ENCODE measurements around the gene CDX1. TPM values are rescaled to one million over a fixed set of nuclear protein-coding genes. Genes with fewer than 3 reads are reported as not detected.

CDX1 gene
- total and polyA plus RNA-seq, 2 donors = 0.21 TPM; not detected in 1

DNA sequence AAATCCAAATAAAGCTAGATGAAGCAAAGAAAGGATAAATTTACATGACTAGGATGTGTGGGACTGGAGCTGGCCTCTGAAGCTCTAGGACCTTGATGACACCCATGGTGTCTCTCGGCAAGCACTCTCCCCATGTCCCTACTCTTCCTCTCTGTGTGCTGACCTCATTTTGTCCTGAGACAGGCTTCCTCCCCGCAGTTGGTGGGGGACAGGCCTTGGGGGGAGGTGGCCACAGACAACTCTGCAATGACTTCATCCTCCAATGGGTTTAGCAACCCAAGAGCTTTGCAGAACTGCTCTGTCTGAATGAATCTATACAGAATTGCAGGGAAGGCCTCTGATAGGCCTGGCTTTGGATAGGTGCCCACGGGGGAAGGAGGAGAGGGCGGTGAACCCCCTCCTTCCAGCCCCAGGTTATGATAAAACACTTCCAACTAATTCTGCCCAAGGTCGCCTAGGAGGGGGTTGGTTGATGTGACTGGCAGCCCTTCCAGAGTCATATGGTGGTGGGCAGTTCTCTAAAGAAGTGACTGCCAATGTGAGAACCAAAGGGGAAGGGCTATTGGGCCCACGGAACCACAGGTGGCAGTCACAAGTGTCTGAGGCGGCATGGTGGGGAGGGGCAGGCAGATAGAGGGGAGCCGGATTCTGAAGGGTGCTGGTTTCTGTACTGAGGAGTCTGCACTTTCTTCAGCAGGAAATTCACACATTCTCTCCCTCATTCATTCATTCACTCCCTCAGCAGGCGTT is 29.3 kb downstream of the CDX1 start:
- Histone ChIP-seq H3K27ac (ENCODE audit: low read depth) (no peak overlapping the region), H3K36me3 (ENCODE audit: insufficient read depth) (no peaks in the 10 kb centered on the region), H3K4me3 (ENCODE audit: low read depth, low read length) (no peak overlapping the region), H3K4me1 (ENCODE audit: insufficient read depth) (no peaks in the 10 kb centered on the region)
- no peak for DNase-seq (ENCODE audit: extremely low spot score)
- 86% methylated on average over 9 of the region's 9 CpGs for WGBS

DNA sequence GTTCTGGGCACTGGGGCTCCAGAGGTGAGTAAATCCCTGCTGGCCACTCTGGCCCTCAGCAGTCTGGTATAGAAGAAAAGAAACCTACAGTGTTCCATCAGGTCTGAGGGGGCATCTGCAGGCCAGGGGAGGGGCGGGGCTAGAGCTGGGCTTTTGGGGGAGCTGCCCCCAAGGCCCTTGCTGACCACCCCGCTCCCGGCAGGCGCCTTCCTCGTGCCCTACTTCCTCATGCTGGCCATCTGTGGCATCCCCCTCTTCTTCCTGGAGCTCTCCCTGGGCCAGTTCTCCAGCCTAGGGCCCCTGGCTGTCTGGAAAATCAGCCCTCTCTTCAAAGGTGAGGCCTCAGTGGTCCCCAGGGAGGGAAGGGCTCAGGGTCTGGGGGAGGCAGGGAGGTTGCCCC is 29.9 kb downstream of the CDX1 start:
- no peak for DNase-seq (ENCODE audit: extremely low spot score)
- no peaks in the 10 kb centered on the region for H3K36me3 ChIP-seq (ENCODE audit: insufficient read depth)
- H3K4me3 ChIP-seq (ENCODE audit: low read depth, low read length) = no peak overlapping the region
- WGBS = 67% methylated on average over 5 of the region's 5 CpGs
- H3K27ac ChIP-seq (ENCODE audit: low read depth) = no peak overlapping the region
- H3K4me1 ChIP-seq (ENCODE audit: insufficient read depth) = no peaks in the 10 kb centered on the region

DNA sequence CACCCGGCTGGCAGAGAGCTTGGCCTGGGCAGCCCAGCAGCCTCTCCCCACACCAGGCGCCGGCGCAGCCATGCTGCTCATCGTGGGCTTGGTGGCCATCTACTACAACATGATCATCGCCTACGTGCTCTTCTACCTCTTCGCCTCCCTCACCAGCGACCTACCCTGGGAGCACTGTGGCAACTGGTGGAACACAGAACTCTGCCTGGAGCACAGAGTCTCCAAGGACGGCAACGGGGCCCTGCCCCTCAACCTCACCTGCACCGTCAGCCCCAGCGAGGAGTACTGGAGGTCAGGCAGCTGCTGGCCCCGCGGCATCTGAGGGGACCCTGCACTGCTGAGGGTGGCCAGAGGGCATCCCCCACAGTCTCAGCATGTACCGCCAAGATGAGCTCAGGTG is 30.4 kb downstream of the CDX1 start:
- WGBS = 93% methylated on average over 16 of the region's 16 CpGs
- no peak for DNase-seq (ENCODE audit: extremely low spot score)
- Histone ChIP-seq H3K4me1 (ENCODE audit: insufficient read depth) (no peaks in the 10 kb centered on the region), H3K36me3 (ENCODE audit: insufficient read depth) (no peaks in the 10 kb centered on the region), H3K4me3 (ENCODE audit: low read depth, low read length) (no peak overlapping the region), H3K27ac (ENCODE audit: low read depth) (no peak overlapping the region)

DNA sequence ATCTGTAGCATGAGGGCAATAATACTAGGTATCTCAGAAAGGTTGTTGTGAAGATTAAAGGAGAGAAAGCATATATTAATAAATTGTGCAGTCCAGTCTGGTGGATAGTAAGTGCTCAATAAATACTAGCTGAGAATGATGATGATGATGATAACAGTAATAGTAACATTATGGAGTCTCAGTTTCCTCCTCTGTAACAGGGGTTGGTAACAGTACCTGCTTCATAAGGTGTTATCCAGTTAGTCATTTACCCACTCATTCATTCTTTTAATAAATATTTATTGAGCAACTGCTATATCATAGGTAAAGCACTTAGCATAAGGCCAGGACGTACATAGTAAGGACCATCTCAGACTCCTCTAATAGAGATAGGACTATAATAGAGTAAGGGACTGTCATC is 30.9 kb downstream of the CDX1 start:
- 90% methylated on average over 1 of the region's 1 CpG for WGBS
- Histone ChIP-seq H3K36me3 (ENCODE audit: insufficient read depth) (no peaks in the 10 kb centered on the region), H3K4me3 (ENCODE audit: low read depth, low read length) (no peak overlapping the region), H3K4me1 (ENCODE audit: insufficient read depth) (no peaks in the 10 kb centered on the region), H3K27ac (ENCODE audit: low read depth) (no peak overlapping the region)
- DNase-seq (ENCODE audit: extremely low spot score) = no peak

DNA sequence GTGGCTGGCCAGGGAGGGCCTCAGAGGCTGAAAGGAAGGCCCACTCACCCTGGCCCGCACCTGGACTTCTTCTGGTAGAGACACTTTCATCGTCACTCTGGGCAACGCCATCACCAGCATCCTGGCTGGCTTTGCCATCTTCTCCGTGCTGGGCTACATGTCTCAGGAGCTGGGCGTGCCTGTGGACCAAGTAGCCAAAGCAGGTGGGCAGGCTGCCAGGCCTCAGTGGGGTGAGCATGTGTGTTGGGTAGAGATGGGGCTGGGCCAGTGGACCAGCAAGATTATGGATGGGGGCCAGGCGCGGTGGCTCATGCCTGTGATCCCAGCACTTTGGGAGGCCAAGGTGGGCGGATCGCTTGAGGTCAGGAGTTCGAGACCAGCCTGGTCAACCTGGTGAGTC is 35.9 kb downstream of the CDX1 start:
- 93% methylated on average over 10 of the region's 10 CpGs for WGBS
- no peak for DNase-seq (ENCODE audit: extremely low spot score)
- H3K36me3 ChIP-seq (ENCODE audit: insufficient read depth) = no peaks in the 10 kb centered on the region
- no peak overlapping the region for H3K27ac ChIP-seq (ENCODE audit: low read depth)
- no peaks in the 10 kb centered on the region for H3K4me1 ChIP-seq (ENCODE audit: insufficient read depth)
- H3K4me3 ChIP-seq (ENCODE audit: low read depth, low read length) = no peak overlapping the region

DNA sequence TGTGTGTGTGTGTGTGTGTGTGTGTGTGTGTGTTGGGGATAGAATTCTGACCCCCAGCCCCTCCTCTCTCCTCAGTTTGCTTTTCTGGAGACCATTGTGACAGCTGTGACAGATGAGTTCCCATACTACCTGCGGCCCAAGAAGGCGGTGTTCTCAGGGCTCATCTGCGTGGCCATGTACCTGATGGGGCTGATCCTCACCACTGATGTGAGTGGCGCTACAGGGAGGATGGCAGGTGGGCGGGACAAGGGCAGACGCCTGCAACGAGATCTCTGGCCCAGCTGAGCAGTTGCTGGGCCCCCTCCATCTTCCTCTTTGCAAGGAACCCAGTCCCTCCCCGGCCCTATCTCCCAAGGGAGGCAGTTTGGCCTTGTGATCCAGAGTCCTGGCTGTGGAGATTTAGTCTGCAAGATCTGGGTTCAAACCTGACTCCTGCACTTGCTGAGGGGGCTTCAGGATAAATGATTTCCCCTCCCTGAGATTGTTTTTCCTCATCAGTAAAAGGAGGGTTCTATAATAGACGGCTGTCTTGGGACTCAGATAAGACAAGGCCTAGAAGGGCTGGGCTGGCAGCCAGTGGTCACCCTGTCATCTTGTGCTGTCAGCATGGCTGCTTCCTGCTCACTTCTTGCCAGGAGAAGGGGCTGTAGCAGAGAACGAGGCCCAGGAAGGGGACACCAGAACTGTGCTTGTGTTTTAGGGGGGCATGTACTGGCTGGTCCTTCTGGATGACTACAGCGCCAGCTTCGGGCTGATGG is 37.4 kb downstream of the CDX1 start:
- no peak for DNase-seq (ENCODE audit: extremely low spot score)
- H3K4me1 ChIP-seq (ENCODE audit: insufficient read depth) = no peaks in the 10 kb centered on the region
- H3K27ac ChIP-seq (ENCODE audit: low read depth) = no peak overlapping the region
- 84% methylated on average over 12 of the region's 12 CpGs for WGBS
- no peak overlapping the region for H3K4me3 ChIP-seq (ENCODE audit: low read depth, low read length)
- no peaks in the 10 kb centered on the region for H3K36me3 ChIP-seq (ENCODE audit: insufficient read depth)

DNA sequence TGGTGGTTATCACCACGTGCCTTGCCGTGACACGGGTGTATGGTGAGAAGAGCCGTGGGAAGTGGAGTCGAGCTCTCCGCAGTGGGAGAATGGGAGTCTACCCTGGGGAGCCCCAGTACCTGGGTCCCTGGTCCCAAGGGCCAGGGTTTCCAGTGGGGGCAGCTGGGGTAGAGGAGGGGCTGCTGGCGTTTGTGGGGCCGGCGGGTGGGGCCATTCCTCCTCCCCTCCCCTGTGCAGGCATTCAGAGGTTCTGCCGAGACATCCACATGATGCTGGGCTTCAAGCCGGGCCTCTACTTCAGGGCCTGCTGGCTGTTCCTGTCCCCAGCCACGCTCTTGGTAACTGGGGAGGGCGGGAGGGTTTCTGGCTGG is 38.0 kb downstream of the CDX1 start:
- Histone ChIP-seq H3K4me1 (ENCODE audit: insufficient read depth) (no peaks in the 10 kb centered on the region), H3K27ac (ENCODE audit: low read depth) (no peak overlapping the region), H3K36me3 (ENCODE audit: insufficient read depth) (no peaks in the 10 kb centered on the region), H3K4me3 (ENCODE audit: low read depth, low read length) (no peak overlapping the region)
- no peak for DNase-seq (ENCODE audit: extremely low spot score)
- 93% methylated on average over 13 of the region's 13 CpGs for WGBS

DNA sequence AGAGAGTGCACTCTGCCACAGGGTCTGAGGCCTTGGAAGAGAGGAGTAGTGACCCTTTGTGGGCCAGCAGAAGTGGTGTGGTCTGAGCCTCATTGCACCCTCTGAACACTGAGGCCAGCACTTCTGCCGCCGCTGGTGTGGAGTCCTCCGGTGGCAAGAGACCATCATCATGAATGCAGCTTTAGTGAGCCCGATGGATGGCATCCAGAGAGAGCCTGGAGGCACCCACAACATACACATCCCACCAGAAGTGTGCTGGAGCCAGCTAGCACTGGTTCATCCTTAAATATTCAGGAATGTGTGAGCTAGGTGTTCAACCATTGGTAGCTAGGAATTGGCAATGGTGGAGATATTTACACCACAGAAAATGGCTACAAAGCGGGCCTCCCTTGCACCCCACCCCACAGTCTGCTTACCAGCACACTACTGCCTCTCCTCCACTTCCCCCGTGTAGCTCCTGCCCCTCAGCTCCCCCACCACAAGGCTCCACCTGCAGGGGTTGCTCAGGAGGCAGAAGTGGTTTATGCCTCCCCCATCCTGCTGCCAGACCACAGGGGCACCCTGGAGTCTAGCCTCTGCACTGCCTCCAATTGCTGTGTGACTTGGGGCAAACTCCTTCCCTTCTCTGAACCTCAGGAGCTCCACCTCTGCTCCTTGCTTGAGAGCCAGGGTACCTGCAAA is 39.7 kb downstream of the CDX1 start:
- Histone ChIP-seq H3K27ac (ENCODE audit: low read depth) (no peak overlapping the region), H3K4me3 (ENCODE audit: low read depth, low read length) (no peak overlapping the region), H3K36me3 (ENCODE audit: insufficient read depth) (no peaks in the 10 kb centered on the region), H3K4me1 (ENCODE audit: insufficient read depth) (no peaks in the 10 kb centered on the region)
- no peak for DNase-seq (ENCODE audit: extremely low spot score)
- 84% methylated on average over 6 of the region's 6 CpGs for WGBS

DNA sequence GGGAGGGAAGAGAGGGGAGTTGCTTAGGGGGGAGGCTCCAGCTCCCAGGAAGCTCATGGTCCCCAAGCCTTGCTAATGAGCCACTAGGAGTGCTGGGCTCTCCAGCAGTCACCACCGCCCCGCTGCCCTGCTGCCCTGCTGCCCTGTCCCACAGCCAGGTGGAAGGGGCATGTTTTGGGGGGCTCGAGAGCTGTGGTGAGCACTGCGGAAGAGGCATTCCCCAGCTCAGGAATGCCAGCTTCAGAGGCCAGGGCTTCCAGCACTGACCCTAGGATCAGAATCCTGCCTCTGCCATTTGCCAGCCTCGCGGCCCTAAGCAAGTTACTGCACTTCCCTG is 40.2 kb downstream of the CDX1 start:
- H3K27ac ChIP-seq (ENCODE audit: low read depth) = no peak overlapping the region
- H3K4me3 ChIP-seq (ENCODE audit: low read depth, low read length) = no peak overlapping the region
- H3K36me3 ChIP-seq (ENCODE audit: insufficient read depth) = no peaks in the 10 kb centered on the region
- no peaks in the 10 kb centered on the region for H3K4me1 ChIP-seq (ENCODE audit: insufficient read depth)
- no peak for DNase-seq (ENCODE audit: extremely low spot score)
- 92% methylated on average over 6 of the region's 6 CpGs for WGBS

DNA sequence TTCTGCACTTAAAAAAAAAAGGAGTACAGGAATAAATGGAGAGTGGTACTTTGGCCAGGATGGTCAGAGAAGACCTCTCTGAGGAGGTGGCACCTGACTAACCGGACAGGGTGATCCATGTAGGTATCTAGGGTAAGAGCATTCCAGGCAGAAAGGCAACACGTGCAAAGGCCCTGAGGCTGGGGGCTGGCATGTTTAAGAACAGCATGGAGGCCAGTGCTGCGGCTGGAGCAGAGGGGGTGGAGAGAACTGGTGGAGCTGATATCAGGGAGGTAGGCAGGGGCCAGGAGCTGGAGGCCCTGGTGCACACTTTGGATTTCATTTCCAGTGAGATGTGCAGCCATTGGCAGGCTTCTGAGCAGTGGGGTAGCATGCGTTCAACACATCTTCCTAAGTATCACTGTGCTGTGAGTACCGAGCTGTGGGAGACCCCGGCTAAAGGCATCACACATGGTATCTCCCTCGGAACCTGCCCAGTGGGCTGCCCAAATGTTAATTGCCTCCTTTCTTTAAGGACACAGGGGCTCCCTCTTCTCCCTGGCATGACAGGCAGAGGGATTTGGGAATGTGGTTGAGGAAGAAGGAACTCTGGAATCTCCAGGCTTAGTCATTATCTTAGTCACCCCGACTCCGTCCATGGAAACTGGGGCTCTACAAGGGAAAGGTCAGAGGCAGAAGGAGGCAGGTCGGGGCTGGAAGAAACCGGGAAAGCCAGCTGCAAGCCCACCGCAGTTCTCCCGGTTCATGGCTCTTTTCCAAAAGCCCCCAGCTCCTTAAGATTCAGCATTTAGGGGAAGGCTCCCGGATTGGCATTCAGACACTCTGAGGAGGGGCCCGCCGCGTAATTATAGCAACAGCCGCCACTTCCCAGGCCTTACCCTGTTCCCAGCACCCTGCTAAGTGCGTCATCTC is 41.9 kb downstream of the CDX1 start:
- DNase-seq (ENCODE audit: extremely low spot score) = no peak
- Histone ChIP-seq H3K36me3 (ENCODE audit: insufficient read depth) (no peaks in the 10 kb centered on the region), H3K4me1 (ENCODE audit: insufficient read depth) (no peaks in the 10 kb centered on the region), H3K27ac (ENCODE audit: low read depth) (no peak overlapping the region), H3K4me3 (ENCODE audit: low read depth, low read length) (no peak overlapping the region)
- WGBS = 69% methylated on average over 19 of the region's 19 CpGs

DNA sequence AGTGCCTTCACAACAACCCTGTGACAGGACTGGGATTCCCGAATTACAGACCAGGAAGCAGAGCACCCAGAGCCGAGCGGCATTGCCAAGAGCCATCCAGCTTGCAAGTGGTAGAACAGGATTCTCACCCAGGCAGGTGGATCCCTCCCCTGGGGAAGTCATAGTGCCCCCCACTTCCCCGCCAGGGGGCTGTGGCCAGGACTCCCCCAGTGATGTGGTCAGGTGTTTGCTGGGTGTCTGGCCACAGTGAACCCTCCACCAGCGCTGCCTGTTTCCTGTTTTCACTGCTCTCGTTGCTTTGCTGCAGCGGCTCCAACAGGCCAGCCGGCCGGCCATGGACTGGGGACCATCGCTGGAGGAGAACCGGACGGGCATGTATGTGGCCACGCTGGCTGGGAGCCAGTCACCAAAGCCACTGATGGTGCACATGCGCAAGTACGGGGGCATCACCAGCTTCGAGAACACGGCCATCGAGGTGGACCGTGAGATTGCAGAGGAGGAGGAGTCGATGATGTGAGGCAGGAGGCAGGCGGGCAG is 42.6 kb downstream of the CDX1 start:
- H3K4me3 ChIP-seq (ENCODE audit: low read depth, low read length) = no peak overlapping the region
- no peak overlapping the region for H3K27ac ChIP-seq (ENCODE audit: low read depth)
- H3K36me3 ChIP-seq (ENCODE audit: insufficient read depth) = no peaks in the 10 kb centered on the region
- DNase-seq (ENCODE audit: extremely low spot score) = no peak
- H3K4me1 ChIP-seq (ENCODE audit: insufficient read depth) = no peaks in the 10 kb centered on the region
- 80% methylated on average over 21 of the region's 21 CpGs for WGBS

DNA sequence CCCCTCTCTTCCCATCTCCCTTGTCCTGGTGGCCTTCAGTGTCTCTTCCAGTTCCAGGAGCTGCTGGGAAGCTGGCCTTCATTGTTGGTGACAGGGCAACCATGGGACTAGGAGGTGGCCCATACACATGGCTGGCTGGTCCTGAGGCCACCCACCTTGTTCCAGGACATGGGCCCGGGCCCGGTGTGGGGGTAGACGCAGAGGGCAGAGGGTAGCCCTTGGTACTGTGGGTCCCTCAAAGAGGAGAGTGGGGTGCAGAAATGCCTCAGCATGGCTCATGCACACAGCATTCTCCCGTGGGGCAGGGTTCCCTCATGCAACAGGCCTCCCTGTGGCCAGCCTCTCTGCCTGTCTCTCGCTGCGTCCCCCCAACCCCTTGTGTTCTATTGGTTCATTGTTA is 44.1 kb downstream of the CDX1 start:
- Histone ChIP-seq H3K36me3 (ENCODE audit: insufficient read depth) (no peaks in the 10 kb centered on the region), H3K4me1 (ENCODE audit: insufficient read depth) (no peaks in the 10 kb centered on the region), H3K27ac (ENCODE audit: low read depth) (no peak overlapping the region), H3K4me3 (ENCODE audit: low read depth, low read length) (no peak overlapping the region)
- no peak for DNase-seq (ENCODE audit: extremely low spot score)
- WGBS = 82% methylated on average over 6 of the region's 6 CpGs

Measured in urinary bladder (tissue), 4 donors.